Effector memory CD4-positive, alpha-beta T cell (primary cell): ENCODE data around the gene UEVLD.

Experiments
- DNase-seq, 3 donors: peaks; one replicate each; pipeline ENCODE4 v3.0.0-alpha.2; 2020
- H3K27ac ChIP-seq: 2 replicates; pipeline ENCODE4 v1.7.0; 2013; ENCODE audit warnings: mild to moderate bottlenecking, low read length, moderate library complexity; ENCODE audit not compliant: insufficient read depth, poor library complexity, severe bottlenecking
- H3K27me3 ChIP-seq: replicated peaks from 2 replicates; pipeline ENCODE4 v1.7.0; 2013; ENCODE audit warnings: mild to moderate bottlenecking, low read length; ENCODE audit not compliant: insufficient read depth, control insufficient read depth, poor library complexity, severe bottlenecking
- H3K36me3 ChIP-seq: 2 replicates; pipeline ENCODE4 v1.7.0; 2013; ENCODE audit warnings: mild to moderate bottlenecking, low read length, moderate library complexity; ENCODE audit not compliant: control insufficient read depth, insufficient read depth
- H3K4me1 ChIP-seq: 2 replicates; pipeline ENCODE4 v1.7.0; 2013; ENCODE audit warnings: low read length, mild to moderate bottlenecking; ENCODE audit not compliant: control insufficient read depth, insufficient read depth, poor library complexity, severe bottlenecking
- H3K4me3 ChIP-seq: 2 replicates; pipeline ENCODE4 v1.7.0; 2013; ENCODE audit warnings: low read length, low read depth, mild to moderate bottlenecking; ENCODE audit not compliant: insufficient read depth, poor library complexity, severe bottlenecking
- H3K9me3 ChIP-seq: 2 replicates; pipeline ENCODE4 v1.7.0; 2013; ENCODE audit warnings: mild to moderate bottlenecking, low read length, moderate library complexity; ENCODE audit not compliant: control insufficient read depth
- total RNA-seq, 3 donors: gene quantifications; one replicate each; lab custom pipeline; 2026; lab: John Stamatoyannopoulos, UW

UEVLD gene
- total RNA-seq, result 8.5 to 13.4 (median 12.0) reads per million in 3 donors

DNA sequence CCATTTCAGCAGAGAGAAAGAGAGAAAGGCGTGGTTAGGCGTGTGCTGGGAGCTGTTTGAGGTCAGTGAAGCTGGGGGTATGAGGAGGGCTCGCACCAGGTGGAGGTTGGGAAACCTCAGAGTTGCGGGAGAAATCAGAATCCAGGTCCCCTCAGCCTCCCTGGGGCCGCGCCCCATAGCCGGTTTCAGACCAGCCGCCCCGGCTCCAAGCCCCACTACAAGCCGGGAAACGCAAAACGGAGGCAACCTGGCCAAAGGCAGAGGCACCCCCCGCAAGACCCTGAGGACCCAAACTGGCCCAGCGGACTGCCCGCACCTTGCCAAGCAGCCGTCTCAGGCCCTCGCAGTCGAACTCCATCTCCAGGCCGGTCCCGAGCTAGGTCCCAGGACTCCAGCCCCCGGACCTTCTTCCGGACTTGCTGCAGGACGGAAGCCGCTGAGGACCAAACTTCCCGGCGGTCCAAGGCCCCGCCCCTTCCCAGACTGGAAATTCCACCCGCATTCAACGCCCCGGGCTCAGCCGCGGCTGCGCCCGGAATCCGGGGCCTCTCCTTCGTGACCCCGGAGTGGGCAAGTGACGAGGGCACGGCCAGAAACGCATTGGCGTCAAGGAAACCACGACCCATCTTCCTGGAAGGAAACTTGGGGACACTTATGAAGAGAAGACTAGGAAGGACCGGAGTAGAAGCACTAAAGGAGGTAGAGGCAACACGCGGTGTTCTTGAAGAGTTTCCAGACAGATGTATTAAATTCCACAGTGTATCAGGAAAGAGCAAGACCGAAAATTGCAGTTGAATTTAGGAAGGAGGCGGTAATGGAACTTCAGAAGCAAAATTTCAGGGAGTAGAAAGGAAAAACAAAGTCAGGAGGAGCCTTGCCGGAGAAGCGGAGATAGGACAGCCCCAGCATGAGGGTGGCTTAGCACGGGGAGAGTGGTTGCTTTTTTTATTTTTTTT, at the start of gene UEVLD:
Gene UEVLD, minus strand, starts transcription at position 438 of the 956 bp plus-strand sequence. Its CDS starts 80 bp downstream, at position 358.
- H3K27ac ChIP-seq, result peak within 1 kb of the TSS; percentile 88
- peak; percentile 50 to 73 (median 67) for DNase-seq
- H3K36me3 ChIP-seq, result no peaks in the 10 kb centered on the region
- peak within 1 kb of the TSS; percentile 67 for H3K4me3 ChIP-seq
- H3K27me3 ChIP-seq, result no peaks in the 10 kb centered on the region
- H3K9me3 ChIP-seq, result no peaks in the 10 kb centered on the region
- H3K4me1 ChIP-seq, result peaks cover 22% of the 10 kb centered on the region

DNA sequence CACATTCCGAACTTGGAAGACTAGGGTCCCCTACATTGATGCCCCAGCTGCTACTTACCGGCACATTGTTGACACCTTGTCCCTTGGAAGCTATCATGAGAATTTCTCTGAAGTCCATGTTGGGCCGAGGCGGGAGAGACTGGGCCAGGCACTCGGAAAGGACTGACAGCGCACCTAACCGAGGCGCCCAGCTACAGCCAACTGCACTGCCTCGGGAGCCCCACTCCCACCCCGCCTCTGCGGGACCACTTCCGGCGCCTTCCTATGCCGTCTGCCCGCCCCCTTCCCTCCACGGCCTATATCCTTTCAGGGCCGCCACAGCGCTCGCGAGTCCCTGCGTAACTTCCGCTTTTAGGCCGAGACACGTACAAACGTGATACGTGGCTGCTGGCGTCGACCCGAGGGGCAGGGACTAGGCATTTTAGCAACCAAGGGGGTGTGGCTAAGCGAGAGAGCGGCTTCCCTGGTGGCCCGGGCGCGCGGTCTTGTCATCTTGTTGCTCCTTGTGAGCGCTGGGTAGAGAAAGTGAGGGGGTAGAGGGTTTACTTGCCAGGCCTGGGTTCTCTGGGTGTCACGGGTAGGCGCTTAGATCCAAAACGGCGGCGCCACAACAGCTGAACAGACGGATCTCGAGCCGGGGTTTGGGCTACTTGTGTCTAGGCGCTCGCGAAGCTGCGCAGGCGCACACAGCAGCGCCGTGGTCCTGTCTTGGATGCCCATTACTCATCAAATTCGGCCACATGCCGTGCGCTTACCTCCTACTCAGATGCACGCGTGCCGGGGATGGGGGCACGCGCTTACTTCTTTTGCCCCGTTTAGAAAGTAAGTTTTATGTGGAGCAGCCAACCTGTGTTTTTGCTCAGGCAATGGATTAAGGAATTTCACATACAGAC, 45.9 kb upstream of the UEVLD start, which contains the start of gene SPTY2D1:
Gene SPTY2D1, minus strand, starts transcription at position 203 of the 893 bp plus-strand sequence. Its CDS starts 85 bp downstream, at position 118.
- no peaks in the 10 kb centered on the region for H3K27me3 ChIP-seq
- peak within 1 kb of the TSS; percentile 94 for H3K4me3 ChIP-seq
- H3K27ac ChIP-seq, result peak within 1 kb of the TSS; percentile 97
- peak; percentile 96 to 98 (median 97) for DNase-seq
- no peaks in the 10 kb centered on the region for H3K36me3 ChIP-seq
- H3K4me1 ChIP-seq, result peaks cover 6% of the 10 kb centered on the region
- no peaks in the 10 kb centered on the region for H3K9me3 ChIP-seq

- H3K27ac ChIP-seq, result peak overlapping the region; percentile 97
- peaks cover 6% of the 10 kb centered on the region for H3K4me1 ChIP-seq
- DNase-seq, result no peak
- peak overlapping the region; percentile 94 for H3K4me3 ChIP-seq
- H3K36me3 ChIP-seq, result no peaks in the 10 kb centered on the region
- no peaks in the 10 kb centered on the region for H3K27me3 ChIP-seq
- H3K9me3 ChIP-seq, result no peaks in the 10 kb centered on the region
Measured at GRCh38 chr11:18633256-18634139, 45.0 kb upstream of the UEVLD start.

- Histone ChIP-seq H3K27ac (no peak overlapping the region), H3K4me3 (peak overlapping the region; percentile 94), H3K36me3 (no peaks in the 10 kb centered on the region), H3K27me3 (no peaks in the 10 kb centered on the region), H3K4me1 (peaks cover 6% of the 10 kb centered on the region), H3K9me3 (no peaks in the 10 kb centered on the region)
- DNase-seq, result no peak
Measured at GRCh38 chr11:18632841-18633240, 44.3 kb upstream of the UEVLD start.

DNA sequence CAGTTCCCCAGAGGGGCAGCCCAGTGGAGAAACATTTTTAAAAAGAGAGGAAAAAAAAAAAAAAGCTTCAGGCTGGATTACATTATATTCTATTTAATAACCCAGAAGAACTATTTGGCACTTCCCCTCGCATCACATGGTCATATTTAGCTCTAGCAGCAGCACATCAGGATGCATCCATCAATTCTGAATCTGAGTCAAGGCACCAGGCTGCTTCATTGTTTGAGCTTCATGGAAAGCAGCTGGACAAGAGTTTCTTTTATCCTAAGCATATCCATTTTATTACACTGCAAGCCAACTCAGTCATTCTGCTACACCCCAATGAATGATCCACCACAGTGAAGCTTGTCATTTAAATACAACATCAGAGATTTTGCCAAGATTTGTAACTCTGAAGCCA, 35.6 kb upstream of the UEVLD start:
- Histone ChIP-seq H3K27ac (no peak overlapping the region), H3K9me3 (no peaks in the 10 kb centered on the region), H3K4me1 (peaks cover 10% of the 10 kb centered on the region), H3K27me3 (no peaks in the 10 kb centered on the region), H3K36me3 (no peaks in the 10 kb centered on the region), H3K4me3 (no peak overlapping the region)
- DNase-seq, result no peak

GRCh38 chr11:18623707-18624106, 35.2 kb upstream of the UEVLD start:
- H3K36me3 ChIP-seq, result no peaks in the 10 kb centered on the region

DNA sequence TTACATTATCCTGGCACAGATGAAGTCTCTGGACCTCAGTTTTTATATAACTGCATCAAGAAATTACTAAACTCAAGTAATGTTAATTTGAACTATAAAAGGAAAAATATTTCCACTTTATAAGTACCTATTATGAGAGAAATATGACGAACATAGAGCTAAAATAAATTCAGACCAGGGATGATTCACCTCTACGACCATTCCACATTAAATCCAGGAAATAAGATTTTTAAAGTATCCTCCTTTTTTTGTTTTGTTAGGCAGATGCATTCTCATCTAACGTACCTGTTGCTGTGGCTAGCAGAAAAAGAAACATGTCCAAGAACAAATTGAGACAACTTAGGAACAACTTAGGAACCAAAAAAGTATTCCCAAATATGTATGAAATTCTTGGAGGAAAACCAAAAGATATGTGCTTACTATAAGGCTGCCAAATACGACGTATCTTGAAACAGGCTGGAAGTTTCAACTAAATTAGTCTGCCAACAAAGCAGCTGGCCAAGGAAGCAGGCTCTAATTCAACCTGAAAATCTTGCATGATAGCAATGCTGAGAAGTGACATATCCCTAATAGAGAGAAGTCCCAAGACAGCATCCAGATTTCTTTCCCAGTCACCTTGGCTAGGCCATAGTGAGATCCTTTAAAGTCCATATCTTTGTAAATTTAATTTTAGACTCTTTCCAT, 29.9 kb upstream of the UEVLD start:
- DNase-seq, result no peak
- H3K27me3 ChIP-seq, result no peaks in the 10 kb centered on the region
- H3K4me3 ChIP-seq, result no peak overlapping the region
- no peaks in the 10 kb centered on the region for H3K9me3 ChIP-seq
- H3K36me3 ChIP-seq, result peaks cover 21% of the 10 kb centered on the region
- peak overlapping the region; percentile 50 for H3K27ac ChIP-seq
- peaks cover 34% of the 10 kb centered on the region for H3K4me1 ChIP-seq

More at GRCh38 chr11:18623707-18624106, 35.2 kb upstream of the UEVLD start:
- H3K4me1 ChIP-seq, result peaks cover 14% of the 10 kb centered on the region
- no peak overlapping the region for H3K4me3 ChIP-seq
- DNase-seq, result no peak
- H3K27ac ChIP-seq, result no peak overlapping the region
- H3K9me3 ChIP-seq, result no peaks in the 10 kb centered on the region
- H3K27me3 ChIP-seq, result no peaks in the 10 kb centered on the region

- H3K27me3 ChIP-seq, result no peaks in the 10 kb centered on the region
- H3K4me1 ChIP-seq, result peaks cover 34% of the 10 kb centered on the region
- peak overlapping the region; percentile 50 for H3K27ac ChIP-seq
- H3K36me3 ChIP-seq, result peaks cover 23% of the 10 kb centered on the region
- no peak overlapping the region for H3K4me3 ChIP-seq
- DNase-seq, result peak; percentile 11 to 26 (median 13)
- H3K9me3 ChIP-seq, result no peaks in the 10 kb centered on the region
Measured at GRCh38 chr11:18617688-18618341, 29.3 kb upstream of the UEVLD start.
